Measurements from ENCODE around the gene RBP2. TPM values are rescaled to one million over a fixed set of nuclear protein-coding genes. Genes with fewer than 3 reads are reported as not detected.

Gene RBP2
- total and polyA plus RNA-seq, 9 of the 15 experiments (the other 6 are each of a cell fraction or from before 2014, with no cell fraction given), result not detected

- no peak for TF ChIP-seq ATF2 (CRISPR knock-in tag; IDR thresholded peaks at IDR 0.05)
- no peak for TF ChIP-seq ZKSCAN1 (IDR thresholded peaks at IDR 0.05; ENCODE audit: low read depth, low read length)
- no peak for TF ChIP-seq SMARCC2 (IDR thresholded peaks at IDR 0.05; ENCODE audit: low read depth)
- TF ChIP-seq SIN3A (IDR thresholded peaks at IDR 0.05; ENCODE audit: borderline replicate concordance in 2 of 2, control insufficient read depth in 1 of 2, low read depth in 2 of 2, low read length in 2 of 2), result no peak
- TF ChIP-seq, protein P1, sequence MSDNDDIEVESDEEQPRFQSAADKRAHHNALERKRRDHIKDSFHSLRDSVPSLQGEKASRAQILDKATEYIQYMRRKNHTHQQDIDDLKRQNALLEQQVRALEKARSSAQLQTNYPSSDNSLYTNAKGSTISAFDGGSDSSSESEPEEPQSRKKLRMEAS (CRISPR knock-in tag; IDR thresholded peaks at IDR 0.05), result no peak
These were observed 5.9 kb upstream of the RBP2 start (continued) for GRCh38 chr3:139482206-139482605.

DNA sequence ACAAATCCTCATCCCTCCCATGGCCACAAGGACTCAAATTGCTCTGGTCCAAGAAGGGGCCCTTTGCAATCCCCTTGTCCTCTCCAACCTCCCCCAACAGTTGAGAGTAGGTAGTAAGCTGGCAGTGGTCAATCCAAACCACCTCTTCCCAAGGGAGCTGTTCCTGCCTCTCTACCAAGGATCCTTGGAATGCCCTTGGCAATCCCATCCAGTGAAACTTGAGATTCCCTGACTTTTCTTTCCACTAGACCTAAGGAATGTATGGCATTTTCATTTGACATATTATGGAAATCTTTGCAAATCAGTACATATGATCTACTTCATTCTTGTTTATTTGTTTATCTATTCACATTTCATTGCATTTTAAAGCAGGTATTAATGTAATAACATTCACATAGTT lies 4.8 kb upstream of the RBP2 start:
- in situ Hi-C loops (cut with MboI), result no loop called here
- no peak for FAIRE-seq
- BruUV-seq (replicated peaks), result no TSS peak
- TF ChIP-seq PHTF2 (CRISPR knock-in tag; IDR thresholded peaks at IDR 0.05) (no peak), SIX5 (IDR thresholded peaks at IDR 0.05; ENCODE audit: borderline replicate concordance in 1 of 2, insufficient read depth in 1 of 2, low read depth in 1 of 2, low read length in 2 of 2) (no peak), ELK3 (CRISPR knock-in tag; IDR thresholded peaks at IDR 0.05) (no peak), ZNF347 (CRISPR knock-in tag; IDR thresholded peaks at IDR 0.05; ENCODE audit: low read depth) (no peak), SMAD3 (CRISPR knock-in tag; conservative IDR thresholded peaks at IDR 0.05) (no peak), E2F3 (CRISPR knock-in tag; IDR thresholded peaks at IDR 0.05) (no peak), THAP12 (CRISPR knock-in tag; IDR thresholded peaks at IDR 0.05) (no peak), DMBX1 (CRISPR knock-in tag; IDR thresholded peaks at IDR 0.05; ENCODE audit: borderline replicate concordance) (no peak), ZNF133 (CRISPR knock-in tag; IDR thresholded peaks at IDR 0.05) (no peak), SRSF1 (IDR thresholded peaks at IDR 0.05; ENCODE audit: low read depth, low read length) (no peak), PHF20 (IDR thresholded peaks at IDR 0.05; ENCODE audit: partially characterized antibody) (no peak), SRSF9 (IDR thresholded peaks at IDR 0.05; ENCODE audit: borderline replicate concordance, low read depth, low read length) (no peak), ELF4 (CRISPR knock-in tag; IDR thresholded peaks at IDR 0.05) (no peak), ZNF444 (CRISPR knock-in tag; IDR thresholded peaks at IDR 0.05) (no peak)

More for the DNA sequence above, 4.8 kb upstream of the RBP2 start:
- H4K20me1 ChIP-seq (replicated peaks; ENCODE audit: control insufficient read depth, insufficient read depth, low read length), result 0 out of 2 replicates have a peak, but pooled peaks cover 5% of the 10 kb centered on the region
- no peaks in the 10 kb centered on the region for H3K27me3 ChIP-seq (ENCODE audit: control insufficient read depth in 2 of 2, insufficient read depth in 2 of 2, low read length in 2 of 2)
- no peak overlapping the region for H3K27ac ChIP-seq (ENCODE audit: extremely low read depth, low read depth, low read length)
- H3K36me3 ChIP-seq (ENCODE audit: control insufficient read depth, insufficient read depth, low read length), result no peaks in the 10 kb centered on the region
- ATAC-seq (no peak), DNase-seq (ENCODE audit: extremely low read depth in 1 of 4, low spot score in 3 of 4) (no peak)
- intact Hi-C loops (cut with micrococcal nuclease), result no loop called here
- no peak overlapping the region for H2AFZ ChIP-seq (ENCODE audit: low read depth, low read length)
- H3K4me2 ChIP-seq (ENCODE audit: insufficient read depth, low read length), result no peak overlapping the region
- H3K9me1 ChIP-seq (ENCODE audit: control insufficient read depth, insufficient read depth, low read length), result no peaks in the 10 kb centered on the region
- no peaks in the 10 kb centered on the region for H3K9me3 ChIP-seq (replicated peaks; ENCODE audit: control insufficient read depth, insufficient read depth, low read depth, low read length)
- ChIA-PET CTCF (ENCODE audit: low intra/inter-chr PET ratio) (no interaction called here), POLR2A (no interaction called here)
- H3K4me3 ChIP-seq, result no peak overlapping the region
- no peaks in the 10 kb centered on the region for H3K79me2 ChIP-seq (ENCODE audit: control insufficient read depth, insufficient read depth, low read length)
- H3K9ac ChIP-seq (ENCODE audit: insufficient read depth in 1 of 2, low read depth in 2 of 2, low read length in 2 of 2), result no peak overlapping the region
- no peaks in the 10 kb centered on the region for H3K4me1 ChIP-seq (replicated peaks in 1 of 2; ENCODE audit: control insufficient read depth in 2 of 2, insufficient read depth in 2 of 2, low read length in 2 of 2)

Data from K562 (cell line).